K562 (cell line): ENCODE data around the gene PI4KA. TPM values are rescaled to one million over a fixed set of nuclear protein-coding genes. Genes with fewer than 3 reads are reported as not detected.

Source experiments
- CBX1 ChIP-seq: sonication (generic); IDR thresholded peaks from 2 replicates; pipeline ENCODE4 v1.6.1; 2016; ENCODE audit warnings: antibody characterized with exemption, low read depth, mild to moderate bottlenecking
- CCNT2 ChIP-seq: IDR thresholded peaks from 2 replicates; pipeline ENCODE4 v1.6.1; 2011; ENCODE audit warnings: borderline replicate concordance, low read depth, mild to moderate bottlenecking, moderate library complexity, mixed read lengths, low read length; ENCODE audit not compliant: insufficient read length; ENCODE audit errors: extremely low read depth
- CLOCK ChIP-seq: fragments of 250-450 bp; sonication (Bioruptor Pico); IDR thresholded peaks from 2 replicates; pipeline ENCODE4 v1.4.0; 2020; ENCODE audit warnings: mild to moderate bottlenecking, moderate library complexity, borderline replicate concordance
- GMEB1 ChIP-seq: fragments of 250-450 bp; sonication (Bioruptor Pico); IDR thresholded peaks from 2 replicates; pipeline ENCODE4 v1.4.0; 2020; ENCODE audit warnings: mild to moderate bottlenecking
- HDAC3 ChIP-seq: fragments of 450-650 bp; IDR thresholded peaks from 2 replicates; pipeline ENCODE4 v1.6.1; 2018; ENCODE audit warnings: borderline replicate concordance, mild to moderate bottlenecking, moderate library complexity; ENCODE audit not compliant: partially characterized antibody
- MAFF ChIP-seq: IDR thresholded peaks from 2 replicates; pipeline ENCODE4 v1.6.1; 2012; ENCODE audit warnings: low read length, improper control_type of control experiment
- NCOA6 ChIP-seq: fragments of 450-650 bp; IDR thresholded peaks from 2 replicates; pipeline ENCODE4 v1.6.1; 2017; ENCODE audit warnings: mild to moderate bottlenecking
- NR4A1 ChIP-seq, 2 experiments: fragments of 250-450 bp in 1 of 2; fragments of 450-650 bp in 1 of 2; sonication (Bioruptor Pico) in 1 of 2; IDR thresholded peaks; 2 replicates each; pipeline versions ENCODE4 v1.4.0 to v1.6.1; 2016 to 2020; ENCODE audit warnings: mild to moderate bottlenecking in 2 of 2, missing compliant biosample characterization in 1 of 2, missing genetic modification characterization in 1 of 2, moderate library complexity in 1 of 2
- PBX2 ChIP-seq, 2 experiments: IDR thresholded peaks in 1 of 2; conservative IDR thresholded peaks in 1 of 2; 2 replicates each; pipeline ENCODE4 v1.6.1; 2016; ENCODE audit warnings: low read depth in 2 of 2, mild to moderate bottlenecking in 1 of 2, missing compliant biosample characterization in 1 of 2, missing genetic modification characterization in 1 of 2, moderate library complexity in 1 of 2
- POLR2A ChIP-seq: fragments of 450-650 bp; conservative IDR thresholded peaks from 2 replicates; pipeline ENCODE4 v1.6.1; 2016
- POLR3G ChIP-seq: IDR thresholded peaks from 2 replicates; pipeline ENCODE4 v1.6.1; 2011; ENCODE audit not compliant: insufficient read length, insufficient replicate concordance; ENCODE audit errors: extremely low read depth
- SIX5 ChIP-seq, 2 experiments: IDR thresholded peaks; 2 replicates each; pipeline ENCODE4 v1.6.1; 2011; ENCODE audit warnings: low read length in 2 of 2, borderline replicate concordance in 1 of 2, low read depth in 1 of 2, mild to moderate bottlenecking in 1 of 2, moderate library complexity in 1 of 2; ENCODE audit not compliant: insufficient read depth in 1 of 2
- SMAD4 ChIP-seq: fragments of 250-450 bp; sonication (Bioruptor Pico); conservative IDR thresholded peaks from 2 replicates; pipeline ENCODE4 v1.8.0; 2021; ENCODE audit warnings: inconsistent platforms, mild to moderate bottlenecking, moderate library complexity
- SMARCA5 ChIP-seq: fragments of 450-650 bp; IDR thresholded peaks from 2 replicates; pipeline ENCODE4 v1.6.1; 2016
- USF1 ChIP-seq: sonication (generic); formaldehyde crosslinking; IDR thresholded peaks from 2 replicates; pipeline ENCODE4 v1.9.0; 2022; ENCODE audit warnings: mild to moderate bottlenecking, missing genetic modification reagents
- ZEB2 ChIP-seq: fragments of 450-650 bp; IDR thresholded peaks from 2 replicates; pipeline ENCODE4 v1.6.1; 2016
- ZFX ChIP-seq: sonication (generic); formaldehyde crosslinking; IDR thresholded peaks from 2 replicates; pipeline ENCODE4 v1.8.0; 2022; ENCODE audit warnings: mild to moderate bottlenecking, missing genetic modification reagents, moderate library complexity
- ZNF41 ChIP-seq: fragments of 250-450 bp; sonication (Bioruptor Pico); conservative IDR thresholded peaks from 2 replicates; pipeline ENCODE4 v1.4.0; 2020; ENCODE audit warnings: mild to moderate bottlenecking
- polyA plus RNA-seq, 8 experiments: library from polyadenylated mRNA; depleted of rRNA in 4 of 8; stranded (reverse) in 5 of 8; unstranded in 3 of 8; fragments of >200 nt; fragmentation: Nextera tagmentation in 2 of 8; fragmentation: Illumina TruSeq in 1 of 8; extraction: Ambion mirVana in 2 of 8; extraction: Trizol in 1 of 8; gene quantifications; 2 replicates each; pipeline versions ENCODE4 v1.2.1 to v1.2.3, GENCODE V29; 2011 to 2014; ENCODE audit warnings: inconsistent platforms in 1 of 8, missing spikeins in 1 of 8
- total RNA-seq, 7 experiments: library from RNA; depleted of rRNA in 6 of 7; stranded (reverse); fragments of >200 nt in 6 of 7; fragmentation: Illumina TruSeq in 2 of 7; extraction: Trizol in 2 of 7; gene quantifications; 2 replicates each; pipeline versions ENCODE4 v1.2.1 to v1.2.3, GENCODE V29; 2011 to 2021; ENCODE audit warnings: low replicate concordance in 1 of 7

The PI4KA gene
- total and polyA plus RNA-seq, 9 of the 15 experiments (the other 6 are each of a cell fraction or from before 2014, with no cell fraction given), result 7.3 to 187 (median 84.7) TPM

GRCh38 chr22:20779014-20779817 is 79.4 kb downstream of the PI4KA start (continued):
- TF ChIP-seq GMEB1 (CRISPR knock-in tag) (no peak), CBX1 (no peak), SIX5 (IDR thresholded peaks at IDR 0.05; ENCODE audit: borderline replicate concordance in 1 of 2, insufficient read depth in 1 of 2, low read depth in 1 of 2, low read length in 2 of 2) (no peak), POLR2A (no peak), SMAD4 (no peak), MAFF (peak; percentile 16; the same call in 1 of the 2 replicates), POLR3G (no peak), NR4A1 (CRISPR knock-in tag; IDR thresholded peaks at IDR 0.05) (0 out of 2 replicates have a peak, but pooled peaks have one; percentile 67), NR4A1 (tag; IDR thresholded peaks at IDR 0.05) (no peak), PBX2 (CRISPR knock-in tag; IDR thresholded peaks at IDR 0.05; ENCODE audit: low read depth) (no peak), PBX2 (tag; conservative IDR thresholded peaks at IDR 0.05; ENCODE audit: low read depth) (no peak), ZEB2 (no peak), HDAC3 (no peak), CCNT2 (no peak), NCOA6 (no peak), ZFX (CRISPR knock-in tag) (no peak), SMARCA5 (no peak), USF1 (CRISPR knock-in tag) (no peak), CLOCK (no peak), ZNF41 (CRISPR knock-in tag) (no peak)
